ENCODE data around the gene MCRIP2. TPM values are rescaled to one million over a fixed set of nuclear protein-coding genes. Genes with fewer than 3 reads are reported as not detected.

Gene MCRIP2
- total and polyA plus RNA-seq, 3 experiments from 2014 or later, result 24.9 to 64.8 (median 59.3) TPM

GRCh38 chr16:667780-668518 lies 26.3 kb downstream of the MCRIP2 start, which contains the start of gene RHOT2:
RHOT2 (plus strand) TSS chr16:668132; CDS start chr16:668200, 68 bp downstream.
- ChIA-PET POLR2A (interaction anchor here (0.9 to 1.9 kb wide), 6 partner anchors 10 to 28 kb away, joined by 3 to 4 read pairs (median 4); partner anchors contain the start of genes STUB1, WDR24 and WDR90), CTCF (interaction anchor here (0.6 to 2.0 kb wide), 8 partner anchors 11 to 732 kb away, joined by 3 to 8 read pairs (median 4); partner anchors contain the start of gene WDR90)
- Mint-ChIP-seq H3K9me3 (no peaks in the 10 kb centered on the region), H3K36me3 (peaks cover 0 to 28% (median 0%) of the 10 kb centered on the region in 3 donors), H3K27ac (peak within 1 kb of the TSS; percentile 75 to 98 (median 86)), H3K4me1 (peaks cover 4 to 19% (median 5%) of the 10 kb centered on the region in 3 donors), H3K27me3 (no peaks in the 10 kb centered on the region), H3K4me3 (peak within 1 kb of the TSS; percentile 77 to 90 (median 80))
- peak; percentile 83 to 91 (median 88) for DNase-seq
- H3K27ac ChIP-seq (ENCODE audit: low read depth, low read length), result peak within 1 kb of the TSS; percentile 67
- peaks cover 4% of the 10 kb centered on the region for H3K36me3 ChIP-seq (ENCODE audit: insufficient read depth, low read length)
- H3K4me1 ChIP-seq (ENCODE audit: insufficient read depth, low read length), result peaks cover 10% of the 10 kb centered on the region
- H3K4me3 ChIP-seq (ENCODE audit: low read length), result peak within 1 kb of the TSS; percentile 68
- no peaks in the 10 kb centered on the region for H3K27me3 ChIP-seq (ENCODE audit: insufficient read depth, low read length, poor library complexity, severe bottlenecking)
- H3K9me3 ChIP-seq (ENCODE audit: low read length), result no peaks in the 10 kb centered on the region

GRCh38 chr16:668519-669171 lies 27.0 kb downstream of the MCRIP2 start:
- no peak for DNase-seq
- no peaks in the 10 kb centered on the region for H3K9me3 Mint-ChIP-seq
- no peaks in the 10 kb centered on the region for H3K27me3 Mint-ChIP-seq
- no peaks in the 10 kb centered on the region for H3K9me3 ChIP-seq (ENCODE audit: low read length)
- POLR2A ChIA-PET, result interaction anchor here (1.0 to 1.9 kb wide), 3 partner anchors 10 to 27 kb away, joined by 3 to 4 read pairs (median 4); no protein-coding TSS in a partner anchor
- peak overlapping the region; percentile 68 for H3K4me3 ChIP-seq (ENCODE audit: low read length)
- CTCF ChIA-PET, result interaction anchor here (0.9 to 2.0 kb wide), 4 partner anchors 13 to 26 kb away, joined by 3 to 8 read pairs (median 5); partner anchors contain the start of gene WDR90
- no peaks in the 10 kb centered on the region for H3K27me3 ChIP-seq (ENCODE audit: insufficient read depth, low read length, poor library complexity, severe bottlenecking)
- peaks cover 10% of the 10 kb centered on the region for H3K4me1 ChIP-seq (ENCODE audit: insufficient read depth, low read length)
- H3K27ac Mint-ChIP-seq, result peak overlapping the region in 4 of 8 donors; percentile 62 to 78 (median 70)
- peaks cover 4% of the 10 kb centered on the region for H3K36me3 ChIP-seq (ENCODE audit: insufficient read depth, low read length)
- peak overlapping the region; percentile 67 for H3K27ac ChIP-seq (ENCODE audit: low read depth, low read length)
- peak overlapping the region; percentile 61 to 81 (median 77) for H3K4me3 Mint-ChIP-seq
- H3K36me3 Mint-ChIP-seq, result peaks cover 0 to 34% (median 0%) of the 10 kb centered on the region in 3 donors
- H3K4me1 Mint-ChIP-seq, result peaks cover 4 to 19% (median 5%) of the 10 kb centered on the region in 3 donors

- CTCF ChIA-PET, result interaction anchor here (1.1 kb wide), 1 partner anchor 11 kb away, joined by 3 read pairs; no protein-coding TSS in a partner anchor
- Histone ChIP-seq H3K9me3 (ENCODE audit: low read length) (no peaks in the 10 kb centered on the region), H3K4me3 (ENCODE audit: low read length) (no peak overlapping the region), H3K27ac (ENCODE audit: low read depth, low read length) (no peak overlapping the region), H3K4me1 (ENCODE audit: insufficient read depth, low read length) (peaks cover 10% of the 10 kb centered on the region), H3K27me3 (ENCODE audit: insufficient read depth, low read length, poor library complexity, severe bottlenecking) (no peaks in the 10 kb centered on the region), H3K36me3 (ENCODE audit: insufficient read depth, low read length) (peaks cover 4% of the 10 kb centered on the region)
- Mint-ChIP-seq H3K9me3 (no peaks in the 10 kb centered on the region), H3K36me3 (peaks cover 0 to 36% (median 0%) of the 10 kb centered on the region in 3 donors), H3K4me1 (peaks cover 4 to 19% (median 5%) of the 10 kb centered on the region in 3 donors), H3K4me3 (peak overlapping the region; percentile 41 to 81 (median 65)), H3K27me3 (peaks cover 0 to under 1% of the 10 kb centered on the region in 2 donors), H3K27ac (peak overlapping the region in 2 of 8 donors; percentile 52 to 75)
- POLR2A ChIA-PET, result interaction anchor here (1.7 to 1.9 kb wide), 2 partner anchors 9 to 11 kb away, joined by 4 to 5 read pairs; partner anchors contain the start of gene STUB1
- no peak for DNase-seq
These were observed 28.0 kb downstream of the MCRIP2 start for GRCh38 chr16:669666-670065.

- H3K27ac Mint-ChIP-seq, result peak overlapping the region in 1 of 8 donors; percentile 60
- Histone ChIP-seq H3K9me3 (ENCODE audit: low read length) (no peaks in the 10 kb centered on the region), H3K27me3 (ENCODE audit: insufficient read depth, low read length, poor library complexity, severe bottlenecking) (no peaks in the 10 kb centered on the region), H3K4me1 (ENCODE audit: insufficient read depth, low read length) (peaks cover 15% of the 10 kb centered on the region), H3K4me3 (ENCODE audit: low read length) (no peak overlapping the region), H3K36me3 (ENCODE audit: insufficient read depth, low read length) (peaks cover 4% of the 10 kb centered on the region), H3K27ac (ENCODE audit: low read depth, low read length) (no peak overlapping the region)
- H3K27me3 Mint-ChIP-seq, result peaks cover 0 to 6% of the 10 kb centered on the region in 2 donors
- CTCF ChIA-PET, result interaction anchor here (1.1 kb wide), 1 partner anchor 10 kb away, joined by 3 read pairs; no protein-coding TSS in a partner anchor
- POLR2A ChIA-PET, result interaction anchor here (0.8 to 1.7 kb wide), 4 partner anchors 9 to 58 kb away, joined by 3 to 5 read pairs (median 4); partner anchors contain the start of genes STUB1 and WDR24
- peak overlapping the region in 6 of 7 donors; percentile 41 to 84 (median 58) for H3K4me3 Mint-ChIP-seq
- H3K36me3 Mint-ChIP-seq, result peaks cover 0 to 36% (median 0%) of the 10 kb centered on the region in 3 donors
- H3K4me1 Mint-ChIP-seq, result peaks cover 4 to 25% (median 5%) of the 10 kb centered on the region in 3 donors
- no peaks in the 10 kb centered on the region for H3K9me3 Mint-ChIP-seq
- DNase-seq, result no peak
These were observed 29.1 kb downstream of the MCRIP2 start for GRCh38 chr16:670485-671352.

GRCh38 chr16:671353-672131 lies 29.9 kb downstream of the MCRIP2 start:
- H3K36me3 Mint-ChIP-seq, result peaks cover 0 to 36% (median 0%) of the 10 kb centered on the region in 3 donors
- no peaks in the 10 kb centered on the region for H3K9me3 ChIP-seq (ENCODE audit: low read length)
- peaks cover 15% of the 10 kb centered on the region for H3K4me1 ChIP-seq (ENCODE audit: insufficient read depth, low read length)
- no peak overlapping the region for H3K27ac ChIP-seq (ENCODE audit: low read depth, low read length)
- H3K27me3 Mint-ChIP-seq, result peaks cover 0 to 6% of the 10 kb centered on the region in 2 donors
- no peaks in the 10 kb centered on the region for H3K9me3 Mint-ChIP-seq
- H3K4me1 Mint-ChIP-seq, result peaks cover 4 to 25% (median 5%) of the 10 kb centered on the region in 3 donors
- H3K27ac Mint-ChIP-seq, result peak overlapping the region in 2 of 8 donors; percentile 50 to 60
- POLR2A ChIA-PET, result interaction anchor here (0.6 to 1.1 kb wide), 4 partner anchors 18 to 426 kb away, joined by 3 to 4 read pairs (median 4); partner anchors contain the start of gene WDR24
- H3K4me3 ChIP-seq (ENCODE audit: low read length), result no peak overlapping the region
- no peaks in the 10 kb centered on the region for H3K27me3 ChIP-seq (ENCODE audit: insufficient read depth, low read length, poor library complexity, severe bottlenecking)
- peaks cover 4% of the 10 kb centered on the region for H3K36me3 ChIP-seq (ENCODE audit: insufficient read depth, low read length)
- DNase-seq, result no peak
- peak overlapping the region in 3 of 7 donors; percentile 12 to 44 (median 23) for H3K4me3 Mint-ChIP-seq
- CTCF ChIA-PET, result no interaction called here

GRCh38 chr16:672371-672770 lies 30.7 kb downstream of the MCRIP2 start:
- Mint-ChIP-seq H3K9me3 (no peaks in the 10 kb centered on the region), H3K4me3 (no peak overlapping the region), H3K27ac (no peak overlapping the region), H3K27me3 (peaks cover 0 to 6% of the 10 kb centered on the region in 2 donors), H3K4me1 (peaks cover 5 to 25% (median 7%) of the 10 kb centered on the region in 3 donors), H3K36me3 (peaks cover 0 to 36% (median 0%) of the 10 kb centered on the region in 3 donors)
- POLR2A ChIA-PET, result interaction anchor here (0.6 kb wide), 1 partner anchor 425 kb away, joined by 3 read pairs; no protein-coding TSS in a partner anchor
- CTCF ChIA-PET, result no interaction called here
- peaks cover 4% of the 10 kb centered on the region for H3K36me3 ChIP-seq (ENCODE audit: insufficient read depth, low read length)
- DNase-seq, result no peak
- H3K27me3 ChIP-seq (ENCODE audit: insufficient read depth, low read length, poor library complexity, severe bottlenecking), result no peaks in the 10 kb centered on the region
- H3K4me3 ChIP-seq (ENCODE audit: low read length), result no peak overlapping the region
- H3K9me3 ChIP-seq (ENCODE audit: low read length), result no peaks in the 10 kb centered on the region
- no peak overlapping the region for H3K27ac ChIP-seq (ENCODE audit: low read depth, low read length)
- peaks cover 10% of the 10 kb centered on the region for H3K4me1 ChIP-seq (ENCODE audit: insufficient read depth, low read length)

Data from CD8-positive, alpha-beta memory T cell (primary cell).